ENCODE measurements around the gene CABP7. TPM values are rescaled to one million over a fixed set of nuclear protein-coding genes. Genes with fewer than 3 reads are reported as not detected.

CABP7 gene
- total and polyA plus RNA-seq, 2 donors (not counting 3 experiments of a cell fraction or from before 2014, with no cell fraction given): not detected

DNA sequence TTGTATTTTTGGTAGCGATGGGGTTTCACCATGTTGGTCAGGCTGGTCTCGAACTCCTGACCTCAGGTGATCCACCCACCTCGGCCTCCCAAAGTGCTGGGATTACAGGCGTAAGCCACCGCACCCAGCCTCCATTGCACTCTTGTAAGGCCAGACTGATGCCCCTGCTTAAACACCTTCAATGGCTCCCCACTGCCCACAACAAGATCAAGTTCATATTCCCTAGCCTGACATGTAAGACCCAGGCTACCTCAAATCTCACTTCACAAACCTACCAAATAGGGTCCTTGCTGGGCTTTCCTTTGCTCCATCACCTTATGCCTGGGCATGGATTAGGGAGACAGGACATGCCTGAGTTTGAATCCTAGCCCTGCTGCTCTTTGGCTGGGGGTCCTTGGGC is 60.4 kb downstream of the CABP7 start:
- Histone ChIP-seq H2AFZ (ENCODE audit: low read depth, low read length) (peak overlapping the region; percentile 56), H4K20me1 (replicated peaks; ENCODE audit: control insufficient read depth, extremely low read depth, insufficient read depth, low read length) (no peaks in the 10 kb centered on the region), H3K4me2 (ENCODE audit: insufficient read depth, low read length) (no peak overlapping the region), H3K4me3 (replicated peaks in 1 of 3; ENCODE audit: insufficient read depth in 1 of 3, low read depth in 1 of 3, low read length in 3 of 3) (no peak overlapping the region), H3K36me3 (ENCODE audit: control insufficient read depth in 2 of 2, extremely low read depth in 1 of 2, insufficient read depth in 2 of 2, low read length in 2 of 2) (no peaks in the 10 kb centered on the region), H3K27ac (ENCODE audit: insufficient read depth, low read depth, low read length) (no peak overlapping the region), H3K27me3 (ENCODE audit: control insufficient read depth in 2 of 2, insufficient read depth in 2 of 2, low read length in 2 of 2) (no peaks in the 10 kb centered on the region), H3K9ac (replicated peaks; ENCODE audit: extremely low read depth, insufficient read depth, low read length) (no peak overlapping the region), H3K9me3 (replicated peaks; ENCODE audit: control insufficient read depth, insufficient read depth, low read length) (no peaks in the 10 kb centered on the region), H3K4me1 (ENCODE audit: control insufficient read depth, extremely low read depth, insufficient read depth, low read length) (peaks cover 14% of the 10 kb centered on the region), H3K79me2 (ENCODE audit: control insufficient read depth, insufficient read depth, low read length) (no peaks in the 10 kb centered on the region), H3K9me1 (replicated peaks; ENCODE audit: control insufficient read depth, extremely low read depth, insufficient read depth, low read length) (no peaks in the 10 kb centered on the region)
- intact Hi-C loops (cut with micrococcal nuclease) (no loop called here), dilution Hi-C loops (cut with MboI; ENCODE audit: extremely low pct_ligation_motif_present, low sequenced_read_pairs) (no loop called here)
- ChIA-PET POLR2A (no interaction called here), CTCF (interaction anchor here (0.9 kb wide), 1 partner anchor 19 kb away, joined by 3 read pairs; no protein-coding TSS in a partner anchor)
- BruUV-seq (replicated peaks): no TSS peak
- DNase-seq (ENCODE audit: low read depth, low spot score) (no peak), FAIRE-seq (no peak)
- TF ChIP-seq MYC (IDR thresholded peaks at IDR 0.05; ENCODE audit: low read depth, low read length): no peak
- TF ChIP-seq GATA2 (IDR thresholded peaks at IDR 0.05; ENCODE audit: insufficient read depth, insufficient read length, low read depth, low read length): no peak
- no peak for TF ChIP-seq POLR2AphosphoS5 (IDR thresholded peaks at IDR 0.05; ENCODE audit: insufficient read depth, low read depth, low read length)
- TF ChIP-seq, protein P1, sequence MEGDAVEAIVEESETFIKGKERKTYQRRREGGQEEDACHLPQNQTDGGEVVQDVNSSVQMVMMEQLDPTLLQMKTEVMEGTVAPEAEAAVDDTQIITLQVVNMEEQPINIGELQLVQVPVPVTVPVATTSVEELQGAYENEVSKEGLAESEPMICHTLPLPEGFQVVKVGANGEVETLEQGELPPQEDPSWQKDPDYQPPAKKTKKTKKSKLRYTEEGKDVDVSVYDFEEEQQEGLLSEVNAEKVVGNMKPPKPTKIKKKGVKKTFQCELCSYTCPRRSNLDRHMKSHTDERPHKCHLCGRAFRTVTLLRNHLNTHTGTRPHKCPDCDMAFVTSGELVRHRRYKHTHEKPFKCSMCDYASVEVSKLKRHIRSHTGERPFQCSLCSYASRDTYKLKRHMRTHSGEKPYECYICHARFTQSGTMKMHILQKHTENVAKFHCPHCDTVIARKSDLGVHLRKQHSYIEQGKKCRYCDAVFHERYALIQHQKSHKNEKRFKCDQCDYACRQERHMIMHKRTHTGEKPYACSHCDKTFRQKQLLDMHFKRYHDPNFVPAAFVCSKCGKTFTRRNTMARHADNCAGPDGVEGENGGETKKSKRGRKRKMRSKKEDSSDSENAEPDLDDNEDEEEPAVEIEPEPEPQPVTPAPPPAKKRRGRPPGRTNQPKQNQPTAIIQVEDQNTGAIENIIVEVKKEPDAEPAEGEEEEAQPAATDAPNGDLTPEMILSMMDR (IDR thresholded peaks at IDR 0.05; ENCODE audit: extremely low read depth in 1 of 2, insufficient read depth in 1 of 2, low read depth in 1 of 2, low read length in 2 of 2): no peak
- TF ChIP-seq POLR2A (IDR thresholded peaks at IDR 0.05; ENCODE audit: low read depth, low read length): no peak
- TF ChIP-seq, protein P2, sequence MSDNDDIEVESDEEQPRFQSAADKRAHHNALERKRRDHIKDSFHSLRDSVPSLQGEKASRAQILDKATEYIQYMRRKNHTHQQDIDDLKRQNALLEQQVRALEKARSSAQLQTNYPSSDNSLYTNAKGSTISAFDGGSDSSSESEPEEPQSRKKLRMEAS (IDR thresholded peaks at IDR 0.05; ENCODE audit: insufficient read depth, insufficient read length): no peak
- no peak for TF ChIP-seq FOS (IDR thresholded peaks at IDR 0.05; ENCODE audit: borderline replicate concordance, insufficient read depth, low read length)
- TF ChIP-seq EZH2 (IDR thresholded peaks at IDR 0.05; ENCODE audit: borderline replicate concordance, low read depth, low read length, severe bottlenecking): no peak
- TF ChIP-seq JUN (IDR thresholded peaks at IDR 0.05; ENCODE audit: borderline replicate concordance, insufficient read depth, insufficient read length, low read depth): no peak

Measured in endothelial cell of umbilical vein (primary cell).